ENCODE results near the gene PLA2G2F.
A peak's percentile ranks its signal among the peaks of the same experiment; 100 is the strongest.

PLA2G2F gene

GRCh38 chr1:20174937-20175666 lies 36.0 kb downstream of the PLA2G2F start:
- no peak for DNase-seq

- no peak for DNase-seq
Observed at GRCh38 chr1:20178634-20179370, 39.7 kb downstream of the PLA2G2F start.

GRCh38 chr1:20179371-20180128 lies 40.4 kb downstream of the PLA2G2F start:
- DNase-seq = no peak

GRCh38 chr1:20180129-20180843 lies 41.2 kb downstream of the PLA2G2F start:
- no peak for DNase-seq

- DNase-seq = no peak
Observed at GRCh38 chr1:20180844-20181207, 41.7 kb downstream of the PLA2G2F start.

- no peak for DNase-seq
Observed at GRCh38 chr1:20182415-20182814, 43.3 kb downstream of the PLA2G2F start.

GRCh38 chr1:20183035-20183434 lies 43.9 kb downstream of the PLA2G2F start:
- DNase-seq = no peak

- DNase-seq = no peak
Observed at GRCh38 chr1:20183616-20184271, 44.6 kb downstream of the PLA2G2F start.

GRCh38 chr1:20184481-20184900 lies 45.4 kb downstream of the PLA2G2F start:
- no peak for DNase-seq

GRCh38 chr1:20184997-20185833 lies 46.1 kb downstream of the PLA2G2F start:
- DNase-seq = peak; percentile 43

- DNase-seq = peak; percentile 29
Observed at GRCh38 chr1:20185834-20186782, 47.0 kb downstream of the PLA2G2F start, which contains the start of the genes PLA2G2C and UBXN10. Gene PLA2G2C, minus strand, starts transcription at chr1:20186518. Its CDS starts 9,155 bp downstream, at chr1:20177363. Gene UBXN10, plus strand, starts transcription at chr1:20186096. Its CDS starts 4,466 bp downstream, at chr1:20190562.

GRCh38 chr1:20187103-20187812 lies 48.1 kb downstream of the PLA2G2F start:
- DNase-seq = no peak

GRCh38 chr1:20187813-20188454 lies 48.8 kb downstream of the PLA2G2F start:
- DNase-seq = no peak

GRCh38 chr1:20188455-20188817 lies 49.3 kb downstream of the PLA2G2F start:
- DNase-seq = no peak

GRCh38 chr1:20189664-20190063 lies 50.5 kb downstream of the PLA2G2F start:
- no peak for DNase-seq

- DNase-seq = no peak
Observed at GRCh38 chr1:20190256-20191160, 51.4 kb downstream of the PLA2G2F start.

- DNase-seq = no peak
Observed at GRCh38 chr1:20191266-20191825, 52.2 kb downstream of the PLA2G2F start.

Measured in activated CD8-positive, alpha-beta memory T cell treated with anti-CD3 and anti-CD28 coated beads, Interleukin-2, amount 50 U/mL, for 4 hours (primary cell).